Panc1 (cell line): ENCODE results near the gene CPM.

Experiments
- POLR2AphosphoS5 ChIP-seq: IDR thresholded peaks from 2 replicates; pipeline ENCODE4 v1.6.1; 2012; ENCODE audit warnings: mild to moderate bottlenecking, low read depth, low read length, moderate library complexity
- REST ChIP-seq, 2 experiments: IDR thresholded peaks; 2 replicates each; pipeline ENCODE4 v1.6.1; 2011 to 2012; ENCODE audit warnings: low read depth in 2 of 2, control low read depth in 1 of 2, low read length in 1 of 2, mild to moderate bottlenecking in 1 of 2, moderate library complexity in 1 of 2; ENCODE audit not compliant: insufficient read depth in 1 of 2
- TF ChIP-seq, protein P1 (sequence below): fragments of 450-650 bp; IDR thresholded peaks from 2 replicates; pipeline ENCODE4 v1.5.1; 2017; ENCODE audit warnings: mild to moderate bottlenecking

- TF ChIP-seq, protein P1, sequence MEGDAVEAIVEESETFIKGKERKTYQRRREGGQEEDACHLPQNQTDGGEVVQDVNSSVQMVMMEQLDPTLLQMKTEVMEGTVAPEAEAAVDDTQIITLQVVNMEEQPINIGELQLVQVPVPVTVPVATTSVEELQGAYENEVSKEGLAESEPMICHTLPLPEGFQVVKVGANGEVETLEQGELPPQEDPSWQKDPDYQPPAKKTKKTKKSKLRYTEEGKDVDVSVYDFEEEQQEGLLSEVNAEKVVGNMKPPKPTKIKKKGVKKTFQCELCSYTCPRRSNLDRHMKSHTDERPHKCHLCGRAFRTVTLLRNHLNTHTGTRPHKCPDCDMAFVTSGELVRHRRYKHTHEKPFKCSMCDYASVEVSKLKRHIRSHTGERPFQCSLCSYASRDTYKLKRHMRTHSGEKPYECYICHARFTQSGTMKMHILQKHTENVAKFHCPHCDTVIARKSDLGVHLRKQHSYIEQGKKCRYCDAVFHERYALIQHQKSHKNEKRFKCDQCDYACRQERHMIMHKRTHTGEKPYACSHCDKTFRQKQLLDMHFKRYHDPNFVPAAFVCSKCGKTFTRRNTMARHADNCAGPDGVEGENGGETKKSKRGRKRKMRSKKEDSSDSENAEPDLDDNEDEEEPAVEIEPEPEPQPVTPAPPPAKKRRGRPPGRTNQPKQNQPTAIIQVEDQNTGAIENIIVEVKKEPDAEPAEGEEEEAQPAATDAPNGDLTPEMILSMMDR = no peak
- TF ChIP-seq REST (IDR thresholded peaks at IDR 0.05; ENCODE audit: insufficient read depth in 1 of 2, low read depth in 2 of 2, low read length in 1 of 2) (no peak), POLR2AphosphoS5 (no peak)
Measured at GRCh38 chr12:68878846-68879245, 54.1 kb downstream of the CPM start.
